Right lobe of liver (tissue), 6 donors: ENCODE data around the gene PRKG2. TPM values are rescaled to one million over a fixed set of nuclear protein-coding genes. Genes with fewer than 3 reads are reported as not detected.

Experiments
- ATAC-seq, 4 donors: fragments of 200-7000 bp; cut with Tn5 transposase; one replicate each; pipeline ENCODE4 v1.9.1; 2020; ENCODE audit warnings: mild to moderate bottlenecking in 4 of 4, moderate library complexity in 4 of 4
- DNase-seq, 3 donors: peaks; one replicate each; pipeline ENCODE4 v3.0.0-alpha.2; 2020
- H3K27ac ChIP-seq, 3 donors: fragments of 200-600 bp; one replicate each; pipeline ENCODE4 v1.8.0; 2022
- H3K27me3 ChIP-seq, 2 donors: fragments of 200-600 bp; one replicate each; pipeline ENCODE4 v1.8.0; 2022
- H3K36me3 ChIP-seq, 4 donors: fragments of 200-600 bp; sonication (generic) in 1 of 4; one replicate each; pipeline versions ENCODE4 v1.5.1 to v1.8.0; 2017 to 2022; ENCODE audit warnings: control low read depth in 1 of 4
- H3K4me1 ChIP-seq, 4 donors: fragments of 200-600 bp; sonication (generic) in 1 of 4; one replicate each; pipeline versions ENCODE4 v1.5.1 to v1.8.0; 2017 to 2022; ENCODE audit warnings: control low read depth in 1 of 4
- H3K4me3 ChIP-seq, 3 donors: fragments of 200-600 bp; one replicate each; pipeline ENCODE4 v1.8.0; 2022
- H3K9me3 ChIP-seq, 4 donors: fragments of 200-600 bp; sonication (generic) in 1 of 4; one replicate each; pipeline versions ENCODE4 v1.5.1 to v1.8.0; 2017 to 2022; ENCODE audit warnings: control low read depth in 1 of 4
- POLR2A ChIP-seq: fragments of 450-650 bp; IDR thresholded peaks from one replicate; pipeline ENCODE4 v1.6.1; 2017; ENCODE audit warnings: antibody characterized with exemption, mild to moderate bottlenecking
- WGBS: methylation state at CpG from one replicate; pipeline ENCODE4 v1.1.6; 2018; ENCODE audit warnings: low coverage, low lambda C conversion rate; ENCODE audit not compliant: insufficient coverage; ENCODE audit errors: missing lambda C conversion rate; 5-methylcytosine and 5-hydroxymethylcytosine counted together
- intact Hi-C, 2 donors: fragments of 100-400 bp; cut with DNase I; formaldehyde crosslinking; loops; one replicate each; pipeline versions ENCODE4 v1.11.2 to v1.14.1; 2022
- total RNA-seq, 6 experiments: library from RNA; depleted of rRNA in 2 of 6; stranded (reverse); fragments of >200 nt in 2 of 6; fragmentation: NEBNext Ultra II Directional in 3 of 6; extraction: Animal tissue kit (Norgen Biotek cat#: 25700) in 3 of 6; gene quantifications; one replicate each; pipeline versions ENCODE4 v1.1.0 to v1.2.4, GENCODE V29; 2016 to 2023
- TF ChIP-seq, protein P1 (sequence below), 4 donors: fragments of 200-600 bp in 3 of 4; fragments of 450-650 bp in 1 of 4; IDR thresholded peaks; one replicate each; pipeline versions ENCODE4 v1.5.1 to v1.8.0; 2016 to 2022; ENCODE audit warnings: antibody characterized with exemption in 4 of 4, mild to moderate bottlenecking in 2 of 4
- donor health status: DM: no; HTN: yes; CAD: no.
- donor health status: DM: no; HTN: no; CAD: no.
- donor health status: DM: no; HTN: no; CAD: no.
- donor health status: DM: no; HTN: yes; CAD: no.
- donor health status: DM: no; HTN: yes; CAD: no.

The PRKG2 gene
- total RNA-seq, 6 experiments from 2014 or later = 0.17 TPM; not detected in 5

DNA sequence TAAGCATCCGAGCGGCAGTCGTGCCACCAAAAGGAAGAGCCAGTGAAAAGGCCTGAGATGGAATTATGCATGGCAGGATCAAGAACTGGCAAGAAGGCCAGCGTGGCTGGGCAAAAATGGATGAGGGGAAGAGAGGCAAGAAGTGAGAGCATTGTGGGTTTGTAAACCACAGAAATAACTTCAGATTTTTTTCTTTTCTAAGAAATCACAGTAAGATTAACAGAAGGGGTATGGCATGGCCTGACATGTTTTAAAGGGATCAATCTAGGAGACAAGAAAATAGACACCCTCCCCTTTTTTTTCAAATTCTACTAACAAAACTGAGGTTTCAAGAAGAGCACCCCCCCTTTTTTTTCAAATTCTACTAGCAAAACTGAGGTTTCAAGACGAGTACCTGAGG is 102.0 kb downstream of the PRKG2 start:
- TF ChIP-seq, protein P1, sequence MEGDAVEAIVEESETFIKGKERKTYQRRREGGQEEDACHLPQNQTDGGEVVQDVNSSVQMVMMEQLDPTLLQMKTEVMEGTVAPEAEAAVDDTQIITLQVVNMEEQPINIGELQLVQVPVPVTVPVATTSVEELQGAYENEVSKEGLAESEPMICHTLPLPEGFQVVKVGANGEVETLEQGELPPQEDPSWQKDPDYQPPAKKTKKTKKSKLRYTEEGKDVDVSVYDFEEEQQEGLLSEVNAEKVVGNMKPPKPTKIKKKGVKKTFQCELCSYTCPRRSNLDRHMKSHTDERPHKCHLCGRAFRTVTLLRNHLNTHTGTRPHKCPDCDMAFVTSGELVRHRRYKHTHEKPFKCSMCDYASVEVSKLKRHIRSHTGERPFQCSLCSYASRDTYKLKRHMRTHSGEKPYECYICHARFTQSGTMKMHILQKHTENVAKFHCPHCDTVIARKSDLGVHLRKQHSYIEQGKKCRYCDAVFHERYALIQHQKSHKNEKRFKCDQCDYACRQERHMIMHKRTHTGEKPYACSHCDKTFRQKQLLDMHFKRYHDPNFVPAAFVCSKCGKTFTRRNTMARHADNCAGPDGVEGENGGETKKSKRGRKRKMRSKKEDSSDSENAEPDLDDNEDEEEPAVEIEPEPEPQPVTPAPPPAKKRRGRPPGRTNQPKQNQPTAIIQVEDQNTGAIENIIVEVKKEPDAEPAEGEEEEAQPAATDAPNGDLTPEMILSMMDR (IDR thresholded peaks at IDR 0.05) = no peak
- no peak for TF ChIP-seq POLR2A
- H3K27ac ChIP-seq = no peak overlapping the region
- H3K4me1 ChIP-seq = no peaks in the 10 kb centered on the region
- no peaks in the 10 kb centered on the region for H3K9me3 ChIP-seq
- 79% methylated on average over 5 of the region's 5 CpGs for WGBS
- intact Hi-C loops = no loop called here
- no peak for DNase-seq
- no peak for ATAC-seq
- no peaks in the 10 kb centered on the region for H3K27me3 ChIP-seq
- no peak overlapping the region for H3K4me3 ChIP-seq
- H3K36me3 ChIP-seq = no peaks in the 10 kb centered on the region

DNA sequence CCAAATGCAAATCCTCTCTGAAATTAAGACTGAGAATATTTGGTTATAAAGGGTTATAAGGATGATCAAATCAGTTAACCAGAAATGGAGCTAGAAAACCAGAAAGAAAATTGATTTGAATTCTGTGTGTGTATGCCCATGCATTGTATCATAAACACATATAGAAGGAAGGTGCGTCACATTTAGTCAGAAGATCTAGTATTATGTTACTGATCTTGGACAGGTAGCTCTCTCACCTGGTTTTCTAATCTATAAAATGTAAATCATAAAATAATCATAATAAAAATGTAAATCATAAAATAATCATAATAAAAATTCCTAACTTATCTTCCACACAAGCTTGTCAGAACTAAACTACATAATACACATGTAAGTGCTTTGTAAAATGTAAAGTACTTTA is 105.7 kb downstream of the PRKG2 start:
- Histone ChIP-seq H3K27me3 (no peaks in the 10 kb centered on the region), H3K4me3 (no peak overlapping the region), H3K4me1 (no peaks in the 10 kb centered on the region), H3K36me3 (no peaks in the 10 kb centered on the region), H3K27ac (no peak overlapping the region), H3K9me3 (no peaks in the 10 kb centered on the region)
- WGBS = 89% methylated on average over 1 of the region's 1 CpG
- ATAC-seq (no peak), DNase-seq (no peak)
- intact Hi-C loops = no loop called here
- TF ChIP-seq, protein P1 (IDR thresholded peaks at IDR 0.05) = no peak
- TF ChIP-seq POLR2A = no peak

DNA sequence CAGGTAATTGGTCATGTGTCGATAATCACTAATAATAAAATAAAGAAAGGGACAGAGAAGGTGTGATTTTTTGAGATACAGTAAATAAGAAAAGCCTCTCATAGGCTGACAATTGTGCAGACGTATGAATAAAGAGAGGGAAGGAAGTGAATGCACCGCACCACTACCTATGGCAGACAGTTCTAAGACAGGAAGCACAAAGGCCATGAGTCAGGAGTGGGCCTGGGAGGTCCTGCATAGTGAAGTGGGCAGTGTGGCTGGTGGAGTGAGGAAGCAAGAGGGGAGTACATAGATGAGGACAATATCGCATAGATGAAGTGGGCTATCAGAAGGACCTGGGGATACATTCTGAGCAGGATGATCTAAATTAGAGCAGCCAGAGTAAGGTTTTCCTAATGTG is 108.9 kb downstream of the PRKG2 start:
- DNase-seq (no peak), ATAC-seq (no peak)
- H3K36me3 ChIP-seq = no peaks in the 10 kb centered on the region
- H3K4me1 ChIP-seq = no peaks in the 10 kb centered on the region
- no peaks in the 10 kb centered on the region for H3K27me3 ChIP-seq
- intact Hi-C loops = no loop called here
- no peaks in the 10 kb centered on the region for H3K9me3 ChIP-seq
- no peak overlapping the region for H3K4me3 ChIP-seq
- TF ChIP-seq, protein P1 (IDR thresholded peaks at IDR 0.05) = no peak
- no peak for TF ChIP-seq POLR2A
- 63% methylated on average over 4 of the region's 4 CpGs for WGBS
- H3K27ac ChIP-seq = no peak overlapping the region

DNA sequence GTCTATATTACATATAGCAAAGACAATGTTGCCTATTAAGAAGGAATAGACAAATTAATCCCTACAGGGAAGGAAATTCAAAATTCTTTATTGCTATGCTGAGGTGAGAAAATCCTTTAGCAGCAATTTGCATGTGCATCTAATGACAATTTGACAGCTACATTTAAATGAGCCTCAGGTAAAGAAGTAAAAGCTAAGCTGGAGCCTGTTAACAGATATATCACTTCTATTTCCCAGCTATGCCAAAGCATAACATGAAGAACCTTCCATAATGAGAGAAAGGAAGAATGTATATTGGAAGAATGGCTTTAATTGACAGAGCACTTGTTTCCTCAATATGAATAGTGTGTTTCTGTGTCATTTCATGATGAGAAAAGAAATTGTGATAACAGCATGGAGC is 112.9 kb downstream of the PRKG2 start:
- TF ChIP-seq, protein P1 (IDR thresholded peaks at IDR 0.05) = no peak
- TF ChIP-seq POLR2A = no peak
- no peaks in the 10 kb centered on the region for H3K4me1 ChIP-seq
- H3K36me3 ChIP-seq = no peaks in the 10 kb centered on the region
- intact Hi-C loops = no loop called here
- no peak overlapping the region for H3K27ac ChIP-seq
- H3K27me3 ChIP-seq = no peaks in the 10 kb centered on the region
- ATAC-seq (no peak), DNase-seq (no peak)
- H3K9me3 ChIP-seq = no peaks in the 10 kb centered on the region
- H3K4me3 ChIP-seq = no peak overlapping the region

DNA sequence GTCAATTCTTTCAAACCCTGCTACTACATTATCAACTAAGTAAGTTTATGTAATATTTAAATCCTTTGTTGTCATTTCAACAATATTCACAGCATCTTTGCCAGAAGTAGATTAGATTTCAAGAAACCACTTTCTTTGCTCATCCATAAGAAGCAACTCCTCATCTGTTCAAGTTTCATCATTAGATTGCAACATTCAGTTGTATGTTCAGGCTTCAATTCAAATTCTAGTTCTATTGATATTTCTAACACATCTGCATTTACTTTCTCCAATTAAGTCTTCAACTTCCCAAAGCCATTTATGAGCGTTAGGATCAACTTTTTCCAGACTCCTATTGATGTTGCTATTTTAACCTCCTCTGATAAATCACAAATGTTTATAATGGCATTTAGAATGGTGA is 118.5 kb downstream of the PRKG2 start:
- Histone ChIP-seq H3K9me3 (no peaks in the 10 kb centered on the region), H3K4me1 (peaks cover 0 to 2% (median 0%) of the 10 kb centered on the region in 4 donors), H3K4me3 (no peak overlapping the region), H3K27ac (no peak overlapping the region), H3K27me3 (no peaks in the 10 kb centered on the region), H3K36me3 (no peaks in the 10 kb centered on the region)
- 75% methylated on average over 1 of the region's 1 CpG for WGBS
- DNase-seq (no peak), ATAC-seq (no peak)
- TF ChIP-seq POLR2A = no peak
- TF ChIP-seq, protein P1 (IDR thresholded peaks at IDR 0.05) = no peak
- intact Hi-C loops = no loop called here
